BJ (cell line): ENCODE measurements around the gene SLC37A3. TPM values are rescaled to one million over a fixed set of nuclear protein-coding genes. Genes with fewer than 3 reads are reported as not detected.
A peak's percentile ranks its signal among the peaks of the same experiment; 100 is the strongest.
"Not testable (repeated sequence)": the region's sequence is repeated elsewhere in the genome, so short reads cannot be mapped to it uniquely, and the experiment has no call there.

Experiments
- CTCF ChIA-PET: fragments of 350-600 bp; formaldehyde crosslinking; extraction: SDS; loops from one replicate; lab custom pipeline; 2021; ENCODE audit warnings: antibody characterized with exemption, inconsistent platforms; lab: Yijun Ruan, JAX
- POLR2A ChIA-PET: fragments of 300-600 bp; sonication (Branson Sonifier 250); formaldehyde crosslinking; extraction: SDS; loops from one replicate; lab custom pipeline; 2021; ENCODE audit warnings: antibody characterized with exemption; lab: Charles Lee
- DNase-seq: peaks from one replicate; pipeline ENCODE4 v3.0.0-alpha.2; 2011; ENCODE audit warnings: low read depth
- H3K27me3 ChIP-seq: 2 replicates; pipeline ENCODE4 v1.6.0; 2011; ENCODE audit warnings: low read length; ENCODE audit not compliant: control insufficient read depth, insufficient read depth
- H3K36me3 ChIP-seq: 2 replicates; pipeline ENCODE4 v1.5.1; 2011; ENCODE audit warnings: low read length; ENCODE audit not compliant: control insufficient read depth, insufficient read depth
- H3K4me3 ChIP-seq: 2 replicates; pipeline ENCODE4 v1.5.1; 2011; ENCODE audit warnings: low read depth, mild to moderate bottlenecking, control low read depth, low read length
- CTCF ChIP-seq: IDR thresholded peaks from 2 replicates; pipeline ENCODE4 v1.5.1; 2011; ENCODE audit warnings: low read depth, mild to moderate bottlenecking, control low read depth, inconsistent platforms, low read length, moderate library complexity; ENCODE audit not compliant: insufficient read depth
- polyA plus RNA-seq: library from polyadenylated mRNA; depleted of rRNA; stranded (reverse); fragments of >200 nt; gene quantifications from 2 replicates; pipeline ENCODE4 v1.2.3, GENCODE V29; 2011

SLC37A3 gene
- polyA plus RNA-seq, 1 experiment, result 35.2 TPM

GRCh38 chr7:140349144-140349771 is 49.1 kb downstream of the SLC37A3 start:
- TF ChIP-seq CTCF, result no peak
- ChIA-PET CTCF (interaction anchor here (0.6 to 1.1 kb wide), 2 partner anchors 15 to 308 kb away, joined by 3 read pairs; no protein-coding TSS in a partner anchor), POLR2A (interaction anchor here (0.7 kb wide), 1 partner anchor 23 kb away, joined by 3 read pairs; no protein-coding TSS in a partner anchor)
- no peak overlapping the region for H3K4me3 ChIP-seq
- no peaks in the 10 kb centered on the region for H3K27me3 ChIP-seq
- peaks cover 6% of the 10 kb centered on the region; the same call in 1 of the 2 replicates for H3K36me3 ChIP-seq
- DNase-seq, result no peak

DNA sequence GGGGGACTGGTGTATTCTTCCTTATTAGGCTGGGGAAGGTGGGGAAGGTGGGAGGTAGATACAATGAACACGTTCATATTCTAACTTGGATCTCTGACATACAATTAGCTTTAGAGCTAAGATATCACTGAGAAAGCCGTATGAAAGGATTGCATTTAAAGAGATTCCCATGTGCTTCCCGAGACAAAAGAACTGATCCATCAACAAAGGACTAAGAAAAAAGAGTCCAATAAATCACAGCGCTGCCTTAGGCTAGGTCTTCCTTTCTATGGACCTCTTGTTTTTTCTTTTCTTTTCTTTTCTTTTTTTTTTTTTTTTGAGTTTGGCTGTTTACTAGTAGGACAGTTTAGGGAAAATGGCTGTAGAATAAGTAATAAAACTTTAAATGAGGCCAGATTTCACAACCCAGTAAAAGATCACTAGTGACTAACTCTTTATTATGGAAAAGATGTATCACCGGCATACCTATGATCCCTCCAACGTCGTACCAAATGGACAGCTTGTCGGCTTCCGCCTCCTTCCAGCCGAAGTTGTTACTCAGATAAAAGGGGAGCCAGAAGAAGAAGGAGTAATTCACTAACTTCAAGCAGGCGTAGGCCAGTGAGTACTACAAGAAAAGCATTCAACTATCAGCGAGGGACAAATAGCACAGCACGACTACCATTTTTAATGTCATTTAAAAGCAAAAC is 50.0 kb downstream of the SLC37A3 start:
- no peaks in the 10 kb centered on the region for H3K27me3 ChIP-seq
- no peak for TF ChIP-seq CTCF
- CTCF ChIA-PET, result no interaction called here
- no peak overlapping the region for H3K4me3 ChIP-seq
- H3K36me3 ChIP-seq, result peaks cover 4% of the 10 kb centered on the region; the same call in 1 of the 2 replicates
- peak; percentile 44 for DNase-seq
- POLR2A ChIA-PET, result no interaction called here

GRCh38 chr7:140347218-140347617 is 51.1 kb downstream of the SLC37A3 start:
- no peak for DNase-seq
- ChIA-PET POLR2A (interaction anchor here (0.6 to 0.7 kb wide), 2 partner anchors 17 to 98 kb away, joined by 3 read pairs; no protein-coding TSS in a partner anchor), CTCF (no interaction called here)
- Histone ChIP-seq H3K4me3 (no peak overlapping the region), H3K36me3 (peaks cover 6% of the 10 kb centered on the region), H3K27me3 (no peaks in the 10 kb centered on the region)
- TF ChIP-seq CTCF, result no peak

GRCh38 chr7:140345426-140345825 is 52.9 kb downstream of the SLC37A3 start:
- Histone ChIP-seq H3K36me3 (peaks cover 4% of the 10 kb centered on the region), H3K27me3 (no peaks in the 10 kb centered on the region), H3K4me3 (no peak overlapping the region)
- POLR2A ChIA-PET, result no interaction called here
- no peak for TF ChIP-seq CTCF
- no peak for DNase-seq
- CTCF ChIA-PET, result interaction anchor here (1.3 to 1.7 kb wide), 2 partner anchors 12 to 20 kb away, joined by 3 to 4 read pairs; no protein-coding TSS in a partner anchor

- POLR2A ChIA-PET, result interaction anchor here (0.7 kb wide), 1 partner anchor 9 kb away, joined by 3 read pairs; no protein-coding TSS in a partner anchor
- H3K36me3 ChIP-seq, result peaks cover 4% of the 10 kb centered on the region
- CTCF ChIA-PET, result interaction anchor here (0.9 to 1.0 kb wide), 3 partner anchors 9 to 16 kb away, joined by 3 read pairs; no protein-coding TSS in a partner anchor
- peak; percentile 48 for TF ChIP-seq CTCF
- no peaks in the 10 kb centered on the region for H3K27me3 ChIP-seq
- DNase-seq, result no peak
- no peak overlapping the region for H3K4me3 ChIP-seq
Observed at GRCh38 chr7:140342727-140343514, 55.4 kb downstream of the SLC37A3 start.

GRCh38 chr7:140338959-140339358 is 59.4 kb downstream of the SLC37A3 start:
- H3K27me3 ChIP-seq, H3K36me3 ChIP-seq, POLR2A ChIA-PET, DNase-seq, H3K4me3 ChIP-seq: not testable (repeated sequence)
- CTCF ChIA-PET, result interaction anchor here (1.6 kb wide), 1 partner anchor 13 kb away, joined by 3 read pairs; no protein-coding TSS in a partner anchor
